BJ (cell line): ENCODE data around the gene THSD7B. TPM values are rescaled to one million over a fixed set of nuclear protein-coding genes. Genes with fewer than 3 reads are reported as not detected.
A peak's percentile ranks its signal among the peaks of the same experiment; 100 is the strongest.

Experiments used
- CTCF ChIA-PET: fragments of 350-600 bp; formaldehyde crosslinking; extraction: SDS; loops from one replicate; lab custom pipeline; 2021; ENCODE audit warnings: antibody characterized with exemption, inconsistent platforms; lab: Yijun Ruan, JAX
- POLR2A ChIA-PET: fragments of 300-600 bp; sonication (Branson Sonifier 250); formaldehyde crosslinking; extraction: SDS; loops from one replicate; lab custom pipeline; 2021; ENCODE audit warnings: antibody characterized with exemption; lab: Charles Lee
- DNase-seq: peaks from one replicate; pipeline ENCODE4 v3.0.0-alpha.2; 2011; ENCODE audit warnings: low read depth
- H3K27me3 ChIP-seq: 2 replicates; pipeline ENCODE4 v1.6.0; 2011; ENCODE audit warnings: low read length; ENCODE audit not compliant: control insufficient read depth, insufficient read depth
- H3K36me3 ChIP-seq: 2 replicates; pipeline ENCODE4 v1.5.1; 2011; ENCODE audit warnings: low read length; ENCODE audit not compliant: control insufficient read depth, insufficient read depth
- H3K4me3 ChIP-seq: 2 replicates; pipeline ENCODE4 v1.5.1; 2011; ENCODE audit warnings: low read depth, mild to moderate bottlenecking, control low read depth, low read length
- CTCF ChIP-seq: IDR thresholded peaks from 2 replicates; pipeline ENCODE4 v1.5.1; 2011; ENCODE audit warnings: low read depth, mild to moderate bottlenecking, control low read depth, inconsistent platforms, low read length, moderate library complexity; ENCODE audit not compliant: insufficient read depth
- polyA plus RNA-seq: library from polyadenylated mRNA; depleted of rRNA; stranded (reverse); fragments of >200 nt; gene quantifications from 2 replicates; pipeline ENCODE4 v1.2.3, GENCODE V29; 2011

The THSD7B gene
- polyA plus RNA-seq, 1 experiment = 0.13 TPM

- H3K27me3 ChIP-seq = no peaks in the 10 kb centered on the region
- ChIA-PET CTCF (interaction anchor here (1.0 kb wide), 1 partner anchor 9 kb away, joined by 3 read pairs; no protein-coding TSS in a partner anchor), POLR2A (no interaction called here)
- H3K4me3 ChIP-seq = no peak overlapping the region
- no peak for DNase-seq
- TF ChIP-seq CTCF = no peak
- H3K36me3 ChIP-seq = no peaks in the 10 kb centered on the region
Observed at GRCh38 chr2:137172162-137172561, 406.8 kb downstream of the THSD7B start.

- no peaks in the 10 kb centered on the region for H3K36me3 ChIP-seq
- TF ChIP-seq CTCF = peak; percentile 42
- H3K27me3 ChIP-seq = no peaks in the 10 kb centered on the region
- ChIA-PET CTCF (interaction anchor here (0.8 to 1.1 kb wide), 3 partner anchors 11 to 25 kb away, joined by 3 read pairs; no protein-coding TSS in a partner anchor), POLR2A (no interaction called here)
- no peak for DNase-seq
- no peak overlapping the region for H3K4me3 ChIP-seq
Observed at GRCh38 chr2:137173463-137173862, 408.1 kb downstream of the THSD7B start.

- DNase-seq = no peak
- CTCF ChIA-PET = no interaction called here
- H3K27me3 ChIP-seq = no peaks in the 10 kb centered on the region
- POLR2A ChIA-PET = no interaction called here
- H3K4me3 ChIP-seq = no peak overlapping the region
- TF ChIP-seq CTCF = no peak
- no peaks in the 10 kb centered on the region for H3K36me3 ChIP-seq
Observed at GRCh38 chr2:137175246-137175645, 409.9 kb downstream of the THSD7B start.

- H3K27me3 ChIP-seq = no peaks in the 10 kb centered on the region
- POLR2A ChIA-PET = interaction anchor here (0.6 kb wide), 1 partner anchor 304 kb away, joined by 3 read pairs; no protein-coding TSS in a partner anchor
- no peak for TF ChIP-seq CTCF
- DNase-seq = no peak
- no peaks in the 10 kb centered on the region for H3K36me3 ChIP-seq
- CTCF ChIA-PET = no interaction called here
- H3K4me3 ChIP-seq = no peak overlapping the region
Observed at GRCh38 chr2:137178951-137179377, 413.6 kb downstream of the THSD7B start.

GRCh38 chr2:137179542-137179941 is 414.2 kb downstream of the THSD7B start:
- TF ChIP-seq CTCF = no peak
- Histone ChIP-seq H3K27me3 (no peaks in the 10 kb centered on the region), H3K4me3 (no peak overlapping the region), H3K36me3 (no peaks in the 10 kb centered on the region)
- no peak for DNase-seq
- ChIA-PET POLR2A (interaction anchor here (0.6 kb wide), 1 partner anchor 305 kb away, joined by 3 read pairs; no protein-coding TSS in a partner anchor), CTCF (no interaction called here)
